K562 (cell line): ENCODE measurements around the gene MYO3B.

Experiments
- CTCF ChIP-seq, 3 experiments: IDR thresholded peaks in 2 of 3; conservative IDR thresholded peaks in 1 of 3; 2 replicates each; pipeline ENCODE4 v1.5.1; 2011 to 2012; ENCODE audit warnings: low read length in 3 of 3, mild to moderate bottlenecking in 3 of 3, control low read depth in 2 of 3, improper control_type of control experiment in 1 of 3, inconsistent platforms in 1 of 3, low read depth in 1 of 3, mixed read lengths in 1 of 3, moderate library complexity in 1 of 3; ENCODE audit not compliant: insufficient read depth in 2 of 3
- EP300 ChIP-seq: IDR thresholded peaks from 2 replicates; pipeline ENCODE4 v1.6.1; 2012; ENCODE audit warnings: low read length, improper control_type of control experiment
- FOXP4 ChIP-seq: sonication (generic); formaldehyde crosslinking; IDR thresholded peaks from 2 replicates; pipeline ENCODE4 v1.8.0; 2022; ENCODE audit warnings: mild to moderate bottlenecking, missing genetic modification reagents, borderline replicate concordance
- HDGF ChIP-seq: fragments of 450-650 bp; IDR thresholded peaks from 2 replicates; pipeline ENCODE4 v1.6.1; 2016
- HOMEZ ChIP-seq: fragments of 250-450 bp; sonication (Bioruptor Pico); IDR thresholded peaks from 2 replicates; pipeline ENCODE4 v1.4.0; 2020; ENCODE audit warnings: mild to moderate bottlenecking, moderate library complexity
- KDM1A ChIP-seq, 2 experiments: fragments of 450-650 bp; IDR thresholded peaks; 2 replicates each; pipeline ENCODE4 v1.6.1; 2016; ENCODE audit warnings: mild to moderate bottlenecking in 2 of 2
- MAFF ChIP-seq: IDR thresholded peaks from 2 replicates; pipeline ENCODE4 v1.6.1; 2012; ENCODE audit warnings: low read length, improper control_type of control experiment
- MAZ ChIP-seq, 2 experiments: fragments of 450-650 bp in 1 of 2; sonication (generic) in 1 of 2; formaldehyde crosslinking; IDR thresholded peaks in 1 of 2; conservative IDR thresholded peaks in 1 of 2; 2 replicates each; pipeline versions ENCODE4 v1.4.0 to v1.5.0; 2020; ENCODE audit warnings: mild to moderate bottlenecking in 1 of 2, missing genetic modification reagents in 1 of 2
- NR3C1 ChIP-seq: sonication (generic); formaldehyde crosslinking; IDR thresholded peaks from 2 replicates; pipeline ENCODE4 v1.8.1; 2022; ENCODE audit warnings: missing genetic modification reagents
- PBX2 ChIP-seq, 2 experiments: IDR thresholded peaks in 1 of 2; conservative IDR thresholded peaks in 1 of 2; 2 replicates each; pipeline ENCODE4 v1.6.1; 2016; ENCODE audit warnings: low read depth in 2 of 2, mild to moderate bottlenecking in 1 of 2, missing compliant biosample characterization in 1 of 2, missing genetic modification characterization in 1 of 2, moderate library complexity in 1 of 2
- POLR2A ChIP-seq: fragments of 450-650 bp; conservative IDR thresholded peaks from 2 replicates; pipeline ENCODE4 v1.6.1; 2016
- RBM25 ChIP-seq: fragments of 200-400 bp; formaldehyde crosslinking; IDR thresholded peaks from 2 replicates; pipeline ENCODE4 v1.6.1; 2018; ENCODE audit warnings: low read length, low read depth, moderate library complexity; ENCODE audit not compliant: severe bottlenecking
- USF2 ChIP-seq: sonication (generic); formaldehyde crosslinking; IDR thresholded peaks from 2 replicates; pipeline ENCODE4 v1.5.0; 2020; ENCODE audit warnings: missing genetic modification reagents
- ZNF561 ChIP-seq: fragments of 450-650 bp; formaldehyde crosslinking; conservative IDR thresholded peaks from 2 replicates; pipeline ENCODE4 v1.4.0; 2020; ENCODE audit warnings: mild to moderate bottlenecking, moderate library complexity

GRCh38 chr2:170190172-170190571 is 12.2 kb downstream of the MYO3B start:
- no peak for TF ChIP-seq ZNF561 (CRISPR knock-in tag)
- no peak for TF ChIP-seq EP300
- no peak for TF ChIP-seq FOXP4 (CRISPR knock-in tag)
- TF ChIP-seq CTCF (IDR thresholded peaks at IDR 0.05 in 2 of 3, conservative IDR thresholded peaks at IDR 0.05 in 1 of 3; ENCODE audit: insufficient read depth in 2 of 3, low read depth in 1 of 3, low read length in 3 of 3) = no peak
- TF ChIP-seq POLR2A = no peak
- no peak for TF ChIP-seq PBX2 (CRISPR knock-in tag; IDR thresholded peaks at IDR 0.05; ENCODE audit: low read depth)
- no peak for TF ChIP-seq PBX2 (tag; conservative IDR thresholded peaks at IDR 0.05; ENCODE audit: low read depth)
- no peak for TF ChIP-seq RBM25
- no peak for TF ChIP-seq MAFF
- TF ChIP-seq HOMEZ (CRISPR knock-in tag) = no peak
- no peak for TF ChIP-seq USF2 (CRISPR knock-in tag)
- TF ChIP-seq HDGF = no peak
- TF ChIP-seq NR3C1 (CRISPR knock-in tag) = no peak
- no peak for TF ChIP-seq MAZ (CRISPR knock-in tag; conservative IDR thresholded peaks at IDR 0.05 in 1 of 2, IDR thresholded peaks at IDR 0.05 in 1 of 2)
- no peak for TF ChIP-seq KDM1A (IDR thresholded peaks at IDR 0.05)
